Ovary (tissue), 3 donors: ENCODE measurements around the gene C6orf132.

Experiments
- POLR2A ChIP-seq: fragments of 450-650 bp; IDR thresholded peaks from one replicate; pipeline ENCODE4 v1.6.1; 2017; ENCODE audit warnings: antibody characterized with exemption, mild to moderate bottlenecking, moderate library complexity
- TF ChIP-seq, protein P1 (sequence below), 3 donors: fragments of 450-650 bp in 2 of 3; fragments of 200-600 bp in 1 of 3; IDR thresholded peaks; one replicate each; pipeline versions ENCODE4 v1.5.1 to v1.8.0; 2016 to 2022; ENCODE audit warnings: antibody characterized with exemption in 3 of 3, mild to moderate bottlenecking in 1 of 3
- donor health status: DM: no; HTN: no; CAD: no.

DNA sequence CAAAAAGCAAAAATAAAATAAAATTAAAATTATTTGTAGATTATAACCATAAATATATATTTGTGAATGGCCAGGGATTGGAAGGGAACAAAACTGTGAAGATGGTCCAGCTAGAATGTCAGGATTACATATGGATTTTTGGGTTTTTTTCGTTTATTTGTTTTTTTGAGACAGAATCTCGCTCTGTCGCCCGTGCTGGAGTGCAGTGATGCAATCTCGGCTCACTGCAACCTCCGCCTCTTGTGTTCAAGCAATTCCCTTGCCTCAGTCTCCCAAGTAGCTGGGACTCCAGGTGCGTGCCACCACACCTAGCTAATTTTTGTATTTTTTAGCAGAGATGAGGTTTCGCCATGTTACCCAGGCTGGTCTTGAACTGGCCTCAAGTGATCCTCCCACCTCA is 7.8 kb upstream of the C6orf132 start:
- TF ChIP-seq, protein P1, sequence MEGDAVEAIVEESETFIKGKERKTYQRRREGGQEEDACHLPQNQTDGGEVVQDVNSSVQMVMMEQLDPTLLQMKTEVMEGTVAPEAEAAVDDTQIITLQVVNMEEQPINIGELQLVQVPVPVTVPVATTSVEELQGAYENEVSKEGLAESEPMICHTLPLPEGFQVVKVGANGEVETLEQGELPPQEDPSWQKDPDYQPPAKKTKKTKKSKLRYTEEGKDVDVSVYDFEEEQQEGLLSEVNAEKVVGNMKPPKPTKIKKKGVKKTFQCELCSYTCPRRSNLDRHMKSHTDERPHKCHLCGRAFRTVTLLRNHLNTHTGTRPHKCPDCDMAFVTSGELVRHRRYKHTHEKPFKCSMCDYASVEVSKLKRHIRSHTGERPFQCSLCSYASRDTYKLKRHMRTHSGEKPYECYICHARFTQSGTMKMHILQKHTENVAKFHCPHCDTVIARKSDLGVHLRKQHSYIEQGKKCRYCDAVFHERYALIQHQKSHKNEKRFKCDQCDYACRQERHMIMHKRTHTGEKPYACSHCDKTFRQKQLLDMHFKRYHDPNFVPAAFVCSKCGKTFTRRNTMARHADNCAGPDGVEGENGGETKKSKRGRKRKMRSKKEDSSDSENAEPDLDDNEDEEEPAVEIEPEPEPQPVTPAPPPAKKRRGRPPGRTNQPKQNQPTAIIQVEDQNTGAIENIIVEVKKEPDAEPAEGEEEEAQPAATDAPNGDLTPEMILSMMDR (IDR thresholded peaks at IDR 0.05): no peak
- no peak for TF ChIP-seq POLR2A
